Liver (tissue), 9 donors: ENCODE measurements around the gene UBTD2. TPM values are rescaled to one million over a fixed set of nuclear protein-coding genes. Genes with fewer than 3 reads are reported as not detected.

ENCODE experiments used
- DNase-seq: peaks from one replicate; pipeline ENCODE4 v3.0.0-alpha.2; 2017; ENCODE audit warnings: low spot score
- H3K27ac ChIP-seq, 2 donors: one replicate each; pipeline ENCODE4 v1.7.0; 2013; ENCODE audit warnings: inconsistent platforms in 2 of 2, low read length in 2 of 2, control low read depth in 1 of 2, low read depth in 1 of 2, mild to moderate bottlenecking in 1 of 2
- H3K27me3 ChIP-seq, 4 donors: one replicate each; pipeline versions ENCODE4 v1.6.1 to v1.7.0; 2013; ENCODE audit warnings: low read length in 3 of 4, inconsistent platforms in 1 of 4, mild to moderate bottlenecking in 1 of 4, moderate library complexity in 1 of 4; ENCODE audit not compliant: control insufficient read depth in 4 of 4, insufficient read depth in 4 of 4
- H3K36me3 ChIP-seq, 4 donors: one replicate each; pipeline versions ENCODE4 v1.6.1 to v1.7.0; 2013; ENCODE audit warnings: low read length in 3 of 4, mild to moderate bottlenecking in 3 of 4, low read depth in 1 of 4, moderate library complexity in 1 of 4; ENCODE audit not compliant: control insufficient read depth in 4 of 4, insufficient read depth in 3 of 4
- H3K4me1 ChIP-seq, 4 donors: one replicate each; pipeline versions ENCODE4 v1.6.1 to v1.7.0; 2013; ENCODE audit warnings: low read length in 3 of 4, mild to moderate bottlenecking in 3 of 4, moderate library complexity in 1 of 4; ENCODE audit not compliant: control insufficient read depth in 4 of 4, insufficient read depth in 4 of 4
- H3K4me3 ChIP-seq, 3 donors: one replicate each; pipeline versions ENCODE4 v1.6.1 to v1.7.0; 2013; ENCODE audit warnings: low read length in 3 of 3, control low read depth in 1 of 3, low read depth in 1 of 3, mild to moderate bottlenecking in 1 of 3
- H3K9ac ChIP-seq, 2 donors: one replicate each; pipeline ENCODE4 v1.7.0; 2013; ENCODE audit warnings: low read length in 2 of 2, mild to moderate bottlenecking in 2 of 2, moderate library complexity in 2 of 2, control low read depth in 1 of 2, low read depth in 1 of 2
- H3K9me3 ChIP-seq, 4 donors: one replicate each; pipeline versions ENCODE4 v1.6.1 to v1.7.0; 2013; ENCODE audit warnings: low read length in 3 of 4; ENCODE audit not compliant: control insufficient read depth in 4 of 4
- EGR1 ChIP-seq, 2 donors: IDR thresholded peaks; 2 replicates each; pipeline ENCODE4 v1.6.1; 2016 to 2018; ENCODE audit warnings: antibody characterized with exemption in 2 of 2, low read depth in 2 of 2
- FOXA1 ChIP-seq: IDR thresholded peaks from 2 replicates; pipeline ENCODE4 v1.6.1; 2016; ENCODE audit warnings: antibody characterized with exemption
- FOXA2 ChIP-seq: IDR thresholded peaks from 2 replicates; pipeline ENCODE4 v1.6.1; 2016; ENCODE audit warnings: antibody characterized with exemption
- GABPA ChIP-seq, 2 donors: IDR thresholded peaks in 1 of 2; conservative IDR thresholded peaks in 1 of 2; 2 replicates each; pipeline ENCODE4 v1.6.1; 2016; ENCODE audit warnings: antibody characterized with exemption in 2 of 2, mild to moderate bottlenecking in 1 of 2, moderate library complexity in 1 of 2
- HNF4A ChIP-seq, 2 donors: conservative IDR thresholded peaks; 2 replicates each; pipeline ENCODE4 v1.6.1; 2016; ENCODE audit warnings: antibody characterized with exemption in 2 of 2, mild to moderate bottlenecking in 2 of 2
- HNF4G ChIP-seq: IDR thresholded peaks from 2 replicates; pipeline ENCODE4 v1.6.1; 2016; ENCODE audit warnings: antibody characterized with exemption
- JUND ChIP-seq, 2 donors: IDR thresholded peaks; 2 replicates each; pipeline ENCODE4 v1.6.1; 2016; ENCODE audit warnings: antibody characterized with exemption in 2 of 2
- NR2F2 ChIP-seq: IDR thresholded peaks from 2 replicates; pipeline ENCODE4 v1.6.1; 2016; ENCODE audit warnings: antibody characterized with exemption
- RAD21 ChIP-seq, 2 donors: IDR thresholded peaks; 2 replicates each; pipeline ENCODE4 v1.6.1; 2016; ENCODE audit warnings: antibody characterized with exemption in 2 of 2, mild to moderate bottlenecking in 2 of 2
- RXRA ChIP-seq, 2 donors: IDR thresholded peaks; 2 replicates each; pipeline ENCODE4 v1.6.1; 2017 to 2018; ENCODE audit warnings: antibody characterized with exemption in 2 of 2, mild to moderate bottlenecking in 1 of 2
- SP1 ChIP-seq: IDR thresholded peaks from 2 replicates; pipeline ENCODE4 v1.6.1; 2018; ENCODE audit warnings: antibody characterized with exemption, mild to moderate bottlenecking
- TAF1 ChIP-seq: conservative IDR thresholded peaks from 2 replicates; pipeline ENCODE4 v1.6.1; 2016; ENCODE audit warnings: antibody characterized with exemption, mild to moderate bottlenecking
- YY1 ChIP-seq: IDR thresholded peaks from 2 replicates; pipeline ENCODE4 v1.6.1; 2016; ENCODE audit warnings: antibody characterized with exemption, mild to moderate bottlenecking
- WGBS: extraction: QIAGEN DNeasy Blood & Tissue Kit; methylation state at CpG from one replicate; pipeline ENCODE4 v1.1.7; 2013; 5-methylcytosine and 5-hydroxymethylcytosine counted together
- polyA plus RNA-seq, 2 donors: library from polyadenylated mRNA; stranded (reverse) in 1 of 2; unstranded in 1 of 2; fragments of 200-250 nt in 1 of 2; fragments of >200 nt in 1 of 2; fragmentation: Nextera tagmentation in 1 of 2; extraction: Ambion mirVana in 1 of 2; gene quantifications; one replicate each; pipeline versions ENCODE4 v1.2.1 to v1.2.3, GENCODE V29; 2013 to 2015
- total RNA-seq, 2 donors: library from RNA; depleted of rRNA; stranded (reverse); fragments of >200 nt; gene quantifications; one replicate each; pipeline ENCODE4 v1.2.3, GENCODE V29; 2014
- TF ChIP-seq, protein P1 (sequence below): IDR thresholded peaks from 2 replicates; pipeline ENCODE4 v1.6.1; 2016; ENCODE audit warnings: antibody characterized with exemption, mild to moderate bottlenecking
- TF ChIP-seq, protein P2 (sequence below): IDR thresholded peaks from 2 replicates; pipeline ENCODE4 v1.6.1; 2016; ENCODE audit warnings: antibody characterized with exemption
- TF ChIP-seq, protein P3 (sequence below): fragments of 150-350 bp; IDR thresholded peaks from 2 replicates; pipeline ENCODE4 v1.5.1; 2017; ENCODE audit warnings: improper control_type of control experiment, low read depth, low read length; ENCODE audit not compliant: missing input control
- TF ChIP-seq, protein P4 (sequence below): IDR thresholded peaks from 2 replicates; pipeline ENCODE4 v1.6.1; 2016; ENCODE audit warnings: antibody characterized with exemption
- TF ChIP-seq, protein P5 (sequence below): IDR thresholded peaks from 2 replicates; pipeline ENCODE4 v1.6.1; 2016; ENCODE audit warnings: antibody characterized with exemption
- donor health status: healthy.
- donor health status: healthy.
- donor health status: healthy.
- donor health status: healthy.
- donor health status: healthy.

UBTD2 gene
- total and polyA plus RNA-seq, 4 donors = 4.4 to 8.3 (median 6.6) TPM

DNA sequence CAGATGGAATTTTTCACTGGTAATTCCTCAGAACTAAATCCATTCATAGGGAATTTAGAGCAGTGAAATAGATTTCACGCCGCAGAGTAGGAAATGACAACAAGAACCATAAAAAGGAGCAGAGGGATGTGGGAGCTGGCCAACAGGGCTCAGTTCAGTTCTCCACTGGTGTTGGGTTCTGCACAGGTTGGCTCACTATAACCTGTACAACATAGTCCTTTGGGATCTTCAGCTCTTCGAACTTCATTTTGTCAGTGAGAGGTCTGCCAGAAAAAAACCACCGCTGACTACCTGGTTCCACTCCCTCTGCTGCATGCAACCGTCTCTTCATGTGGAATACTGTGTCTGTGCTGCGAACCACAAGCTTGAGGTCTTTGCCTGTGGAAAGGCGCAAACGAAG is 71.9 kb downstream of the UBTD2 start:
- H3K4me1 ChIP-seq = no peaks in the 10 kb centered on the region
- no peak for DNase-seq
- 96% methylated on average over 8 of the region's 8 CpGs for WGBS
- TF ChIP-seq GABPA (IDR thresholded peaks at IDR 0.05 in 1 of 2, conservative IDR thresholded peaks at IDR 0.05 in 1 of 2) (no peak), EGR1 (IDR thresholded peaks at IDR 0.05; ENCODE audit: low read depth in 2 of 2) (no peak), TAF1 (no peak), JUND (IDR thresholded peaks at IDR 0.05) (no peak), FOXA2 (no peak), SP1 (no peak), RXRA (IDR thresholded peaks at IDR 0.05) (no peak), YY1 (no peak), NR2F2 (no peak), HNF4A (conservative IDR thresholded peaks at IDR 0.05) (no peak), FOXA1 (no peak), HNF4G (no peak), RAD21 (IDR thresholded peaks at IDR 0.05) (no peak)
- TF ChIP-seq, protein P1, sequence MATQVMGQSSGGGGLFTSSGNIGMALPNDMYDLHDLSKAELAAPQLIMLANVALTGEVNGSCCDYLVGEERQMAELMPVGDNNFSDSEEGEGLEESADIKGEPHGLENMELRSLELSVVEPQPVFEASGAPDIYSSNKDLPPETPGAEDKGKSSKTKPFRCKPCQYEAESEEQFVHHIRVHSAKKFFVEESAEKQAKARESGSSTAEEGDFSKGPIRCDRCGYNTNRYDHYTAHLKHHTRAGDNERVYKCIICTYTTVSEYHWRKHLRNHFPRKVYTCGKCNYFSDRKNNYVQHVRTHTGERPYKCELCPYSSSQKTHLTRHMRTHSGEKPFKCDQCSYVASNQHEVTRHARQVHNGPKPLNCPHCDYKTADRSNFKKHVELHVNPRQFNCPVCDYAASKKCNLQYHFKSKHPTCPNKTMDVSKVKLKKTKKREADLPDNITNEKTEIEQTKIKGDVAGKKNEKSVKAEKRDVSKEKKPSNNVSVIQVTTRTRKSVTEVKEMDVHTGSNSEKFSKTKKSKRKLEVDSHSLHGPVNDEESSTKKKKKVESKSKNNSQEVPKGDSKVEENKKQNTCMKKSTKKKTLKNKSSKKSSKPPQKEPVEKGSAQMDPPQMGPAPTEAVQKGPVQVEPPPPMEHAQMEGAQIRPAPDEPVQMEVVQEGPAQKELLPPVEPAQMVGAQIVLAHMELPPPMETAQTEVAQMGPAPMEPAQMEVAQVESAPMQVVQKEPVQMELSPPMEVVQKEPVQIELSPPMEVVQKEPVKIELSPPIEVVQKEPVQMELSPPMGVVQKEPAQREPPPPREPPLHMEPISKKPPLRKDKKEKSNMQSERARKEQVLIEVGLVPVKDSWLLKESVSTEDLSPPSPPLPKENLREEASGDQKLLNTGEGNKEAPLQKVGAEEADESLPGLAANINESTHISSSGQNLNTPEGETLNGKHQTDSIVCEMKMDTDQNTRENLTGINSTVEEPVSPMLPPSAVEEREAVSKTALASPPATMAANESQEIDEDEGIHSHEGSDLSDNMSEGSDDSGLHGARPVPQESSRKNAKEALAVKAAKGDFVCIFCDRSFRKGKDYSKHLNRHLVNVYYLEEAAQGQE = no peak
- TF ChIP-seq, protein P2, sequence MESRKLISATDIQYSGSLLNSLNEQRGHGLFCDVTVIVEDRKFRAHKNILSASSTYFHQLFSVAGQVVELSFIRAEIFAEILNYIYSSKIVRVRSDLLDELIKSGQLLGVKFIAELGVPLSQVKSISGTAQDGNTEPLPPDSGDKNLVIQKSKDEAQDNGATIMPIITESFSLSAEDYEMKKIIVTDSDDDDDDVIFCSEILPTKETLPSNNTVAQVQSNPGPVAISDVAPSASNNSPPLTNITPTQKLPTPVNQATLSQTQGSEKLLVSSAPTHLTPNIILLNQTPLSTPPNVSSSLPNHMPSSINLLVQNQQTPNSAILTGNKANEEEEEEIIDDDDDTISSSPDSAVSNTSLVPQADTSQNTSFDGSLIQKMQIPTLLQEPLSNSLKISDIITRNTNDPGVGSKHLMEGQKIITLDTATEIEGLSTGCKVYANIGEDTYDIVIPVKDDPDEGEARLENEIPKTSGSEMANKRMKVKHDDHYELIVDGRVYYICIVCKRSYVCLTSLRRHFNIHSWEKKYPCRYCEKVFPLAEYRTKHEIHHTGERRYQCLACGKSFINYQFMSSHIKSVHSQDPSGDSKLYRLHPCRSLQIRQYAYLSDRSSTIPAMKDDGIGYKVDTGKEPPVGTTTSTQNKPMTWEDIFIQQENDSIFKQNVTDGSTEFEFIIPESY = no peak
- TF ChIP-seq, protein P3, sequence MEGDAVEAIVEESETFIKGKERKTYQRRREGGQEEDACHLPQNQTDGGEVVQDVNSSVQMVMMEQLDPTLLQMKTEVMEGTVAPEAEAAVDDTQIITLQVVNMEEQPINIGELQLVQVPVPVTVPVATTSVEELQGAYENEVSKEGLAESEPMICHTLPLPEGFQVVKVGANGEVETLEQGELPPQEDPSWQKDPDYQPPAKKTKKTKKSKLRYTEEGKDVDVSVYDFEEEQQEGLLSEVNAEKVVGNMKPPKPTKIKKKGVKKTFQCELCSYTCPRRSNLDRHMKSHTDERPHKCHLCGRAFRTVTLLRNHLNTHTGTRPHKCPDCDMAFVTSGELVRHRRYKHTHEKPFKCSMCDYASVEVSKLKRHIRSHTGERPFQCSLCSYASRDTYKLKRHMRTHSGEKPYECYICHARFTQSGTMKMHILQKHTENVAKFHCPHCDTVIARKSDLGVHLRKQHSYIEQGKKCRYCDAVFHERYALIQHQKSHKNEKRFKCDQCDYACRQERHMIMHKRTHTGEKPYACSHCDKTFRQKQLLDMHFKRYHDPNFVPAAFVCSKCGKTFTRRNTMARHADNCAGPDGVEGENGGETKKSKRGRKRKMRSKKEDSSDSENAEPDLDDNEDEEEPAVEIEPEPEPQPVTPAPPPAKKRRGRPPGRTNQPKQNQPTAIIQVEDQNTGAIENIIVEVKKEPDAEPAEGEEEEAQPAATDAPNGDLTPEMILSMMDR = no peak
- TF ChIP-seq, protein P4, sequence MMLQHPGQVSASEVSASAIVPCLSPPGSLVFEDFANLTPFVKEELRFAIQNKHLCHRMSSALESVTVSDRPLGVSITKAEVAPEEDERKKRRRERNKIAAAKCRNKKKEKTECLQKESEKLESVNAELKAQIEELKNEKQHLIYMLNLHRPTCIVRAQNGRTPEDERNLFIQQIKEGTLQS = no peak
- TF ChIP-seq, protein P5, sequence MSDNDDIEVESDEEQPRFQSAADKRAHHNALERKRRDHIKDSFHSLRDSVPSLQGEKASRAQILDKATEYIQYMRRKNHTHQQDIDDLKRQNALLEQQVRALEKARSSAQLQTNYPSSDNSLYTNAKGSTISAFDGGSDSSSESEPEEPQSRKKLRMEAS = no peak
- no peak overlapping the region for H3K4me3 ChIP-seq
- peaks cover 3 to 16% (median 7%) of the 10 kb centered on the region in 4 donors for H3K36me3 ChIP-seq
- H3K27ac ChIP-seq = no peak overlapping the region
- H3K9me3 ChIP-seq = no peaks in the 10 kb centered on the region
- no peak overlapping the region for H3K9ac ChIP-seq
- no peaks in the 10 kb centered on the region for H3K27me3 ChIP-seq
